Measurements from ENCODE around the gene S100A5.
"Not testable (repeated sequence)": the region's sequence is repeated elsewhere in the genome, so short reads cannot be mapped to it uniquely, and the experiment has no call there.

The S100A5 gene, protein sequence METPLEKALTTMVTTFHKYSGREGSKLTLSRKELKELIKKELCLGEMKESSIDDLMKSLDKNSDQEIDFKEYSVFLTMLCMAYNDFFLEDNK

DNA sequence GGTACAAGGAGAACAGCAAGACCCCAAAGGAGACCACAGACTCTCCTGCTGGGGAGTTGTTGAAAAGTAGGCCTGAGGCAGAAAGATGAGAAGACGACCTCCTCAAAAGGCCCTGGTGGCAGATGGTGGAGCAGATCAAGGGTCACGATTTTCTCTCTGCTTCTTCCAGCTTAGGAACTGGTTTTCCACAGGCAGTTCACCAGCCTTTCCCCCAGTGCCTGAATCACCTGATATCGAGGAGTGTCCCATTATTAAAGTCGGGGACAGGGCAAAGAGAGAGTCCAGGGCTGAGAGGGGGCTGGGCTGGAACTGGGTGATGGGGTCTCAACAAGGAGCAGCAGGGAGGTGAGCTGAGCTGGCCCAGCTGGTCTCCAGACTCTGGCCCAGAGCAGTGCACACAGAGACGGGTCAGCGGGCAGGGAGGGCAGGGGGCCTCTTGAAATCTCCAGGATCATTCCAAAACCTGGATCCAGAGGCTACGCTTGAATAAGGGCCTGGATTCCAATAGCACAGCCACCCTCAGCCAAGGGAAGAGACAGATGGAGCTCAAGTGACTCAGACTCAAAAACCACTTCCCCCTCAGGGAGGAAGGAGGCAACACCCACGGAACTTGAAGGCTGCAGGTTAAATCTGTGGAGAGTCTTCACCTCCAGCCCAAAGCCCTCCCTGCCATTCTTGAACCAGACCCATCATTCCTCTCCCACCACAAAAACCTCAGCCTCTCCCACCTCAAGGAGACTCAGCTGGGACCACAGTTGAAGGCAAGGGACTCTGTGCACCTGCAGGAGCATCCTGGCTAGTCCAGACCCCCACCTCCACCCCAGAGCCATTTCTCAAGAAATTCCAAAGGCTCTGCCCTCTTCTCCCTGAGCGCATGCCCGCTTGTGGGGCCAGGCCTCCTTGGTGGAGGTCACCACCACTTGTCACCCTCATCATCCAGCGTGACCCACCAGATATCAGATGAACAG lies at the start of gene S100A5:
S100A5 (minus strand) TSS at position 541 of the 968 bp plus-strand sequence. CDS start 743 bp downstream, outside the sequence.
- DNase-seq = peak; percentile 69

DNA sequence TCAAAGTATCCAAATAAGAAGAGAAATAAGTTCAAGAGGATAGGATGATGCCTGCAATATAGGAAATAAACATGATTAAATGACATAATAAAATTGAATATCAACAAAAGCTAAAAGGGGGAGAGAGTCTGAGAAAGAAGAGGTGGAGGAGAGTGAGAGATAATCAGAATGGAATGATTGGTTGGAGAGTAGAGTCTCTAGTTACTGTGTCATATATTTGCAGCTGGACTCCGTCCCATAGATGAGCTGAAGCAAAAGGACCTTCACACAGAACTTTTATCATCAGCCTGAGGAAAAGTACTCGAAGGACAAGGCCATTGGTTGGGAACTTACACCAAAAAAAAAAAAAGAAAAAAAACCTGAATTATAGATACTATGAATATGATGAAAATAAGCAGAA lies 47.7 kb upstream of the S100A5 start:
- DNase-seq = no peak

GRCh38 chr1:153588033-153588432 lies 47.3 kb upstream of the S100A5 start:
- not testable (repeated sequence) for DNase-seq

DNA sequence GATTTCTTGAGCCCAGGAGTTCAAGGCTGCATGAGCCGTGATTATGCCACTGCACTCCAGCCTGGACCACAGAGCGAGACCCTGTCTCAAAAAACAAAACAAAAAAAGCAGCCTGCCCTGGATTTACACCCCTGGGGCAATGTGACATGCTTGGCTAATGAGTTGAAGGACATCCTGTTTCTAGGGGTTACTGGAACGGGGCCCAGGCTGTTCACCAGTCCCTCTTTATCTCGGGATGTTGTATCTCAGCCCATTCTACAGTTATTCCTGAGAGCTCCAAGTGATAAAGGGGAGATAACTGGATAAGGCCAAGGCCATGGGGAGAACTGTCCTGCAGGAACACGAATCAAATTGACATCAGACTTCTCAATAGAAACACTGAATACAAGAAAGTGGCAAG lies 46.6 kb upstream of the S100A5 start:
- no peak for DNase-seq

- DNase-seq = no peak
Observed at GRCh38 chr1:153586347-153586746, 45.6 kb upstream of the S100A5 start.

GRCh38 chr1:153585006-153585405 lies 44.3 kb upstream of the S100A5 start:
- no peak for DNase-seq

DNA sequence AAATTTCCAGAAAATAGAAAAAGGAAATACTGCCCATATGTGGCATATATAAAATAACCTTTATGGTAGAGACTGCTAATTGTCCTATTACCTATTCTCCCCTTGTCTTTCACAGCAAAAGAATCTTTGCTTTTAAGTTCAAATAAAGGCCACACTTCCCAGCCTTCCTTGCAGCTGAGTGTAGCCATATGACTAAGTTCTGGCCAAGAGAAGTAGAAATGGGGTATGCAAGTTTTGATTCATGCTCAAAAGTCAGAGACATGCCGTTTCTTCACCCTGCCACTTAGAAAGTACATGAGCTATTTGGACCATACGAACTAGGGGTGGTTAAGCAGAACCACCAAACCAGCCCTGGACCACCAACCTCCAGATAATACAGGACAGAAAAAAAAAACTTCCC lies 43.2 kb upstream of the S100A5 start:
- DNase-seq = no peak

- not testable (repeated sequence) for DNase-seq
Observed at GRCh38 chr1:153583514-153583913, 42.8 kb upstream of the S100A5 start.

DNA sequence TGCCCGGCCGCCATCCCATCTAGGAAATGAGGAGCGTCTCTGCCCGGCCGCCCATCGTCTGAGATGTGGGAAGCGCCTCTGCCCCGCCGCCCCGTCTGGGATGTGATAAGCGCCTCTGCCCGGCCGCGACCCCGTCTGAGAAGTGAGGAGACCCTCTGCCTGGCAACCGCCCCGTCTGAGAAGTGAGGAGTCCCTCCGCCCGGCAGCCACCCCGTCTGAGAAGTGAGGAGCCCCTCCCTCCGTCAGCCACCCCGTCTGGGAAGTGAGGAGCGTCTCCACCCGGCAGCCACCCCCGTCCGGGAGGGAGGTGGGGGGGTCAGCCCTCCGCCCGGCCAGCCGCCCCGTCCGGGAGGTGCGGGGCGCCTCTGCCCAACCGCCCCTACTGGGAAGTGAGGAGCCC lies 42.1 kb upstream of the S100A5 start:
- not testable (repeated sequence) for DNase-seq

DNA sequence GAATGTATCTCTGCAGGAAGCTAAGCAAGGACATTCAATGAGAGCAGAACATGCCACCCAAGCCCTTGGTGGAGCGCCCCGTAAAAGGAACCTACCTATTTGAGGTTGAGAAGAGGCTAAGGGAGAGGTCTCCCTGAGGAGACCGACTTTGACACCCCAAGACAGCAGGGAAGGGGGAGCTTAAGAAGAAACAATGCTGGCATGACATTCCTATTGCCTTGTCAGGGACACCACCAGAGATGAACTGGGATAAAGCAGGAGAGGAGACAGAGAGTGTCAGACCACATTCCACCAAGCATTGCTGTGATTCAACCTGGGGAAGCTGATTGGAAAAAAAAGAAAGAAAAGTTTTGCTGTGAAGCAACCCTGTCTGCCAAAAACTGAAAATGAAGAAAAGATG lies 38.2 kb upstream of the S100A5 start:
- no peak for DNase-seq

- no peak for DNase-seq
Observed at GRCh38 chr1:153578490-153578889, 37.8 kb upstream of the S100A5 start.

GRCh38 chr1:153577624-153578051 lies 36.9 kb upstream of the S100A5 start:
- DNase-seq = peak; percentile 66

DNA sequence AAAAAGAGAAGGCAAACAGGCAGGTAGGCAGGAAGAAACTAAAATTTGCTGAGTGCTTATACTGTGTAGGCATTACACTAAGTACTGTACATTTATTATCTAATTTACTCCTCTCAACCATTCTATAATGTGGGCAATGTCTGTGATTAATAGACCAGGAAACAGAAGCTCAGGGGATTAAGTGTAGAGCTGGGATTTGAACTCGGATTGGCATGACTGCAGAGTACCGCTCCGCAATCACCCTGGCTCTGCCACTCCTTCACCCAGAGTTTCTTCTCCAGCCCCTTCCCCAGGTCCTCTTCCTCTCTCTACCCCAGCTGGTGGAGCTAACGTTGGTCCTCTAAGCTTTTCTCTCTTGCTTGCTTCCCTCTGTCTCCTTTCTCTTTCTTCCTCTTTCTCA lies 36.4 kb upstream of the S100A5 start:
- no peak for DNase-seq

DNA sequence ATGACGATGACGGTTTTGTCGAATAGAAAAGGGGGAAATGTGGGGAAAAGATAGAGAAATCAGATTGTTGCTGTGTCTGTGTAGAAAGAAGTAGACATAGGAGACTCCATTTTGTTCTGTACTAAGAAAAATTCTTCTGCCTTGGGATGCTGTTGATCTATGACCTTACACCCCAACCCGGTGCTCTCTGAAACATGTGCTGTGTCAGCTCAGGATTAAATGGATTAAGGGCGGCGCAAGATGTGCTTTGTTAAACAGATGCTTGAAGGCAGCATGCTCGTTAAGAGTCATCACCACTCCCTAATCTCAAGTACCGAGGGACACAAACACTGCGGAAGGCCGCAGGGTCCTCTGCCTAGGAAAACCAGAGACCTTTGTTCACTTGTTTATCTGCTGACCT lies 34.8 kb upstream of the S100A5 start:
- DNase-seq = not testable (repeated sequence)

DNA sequence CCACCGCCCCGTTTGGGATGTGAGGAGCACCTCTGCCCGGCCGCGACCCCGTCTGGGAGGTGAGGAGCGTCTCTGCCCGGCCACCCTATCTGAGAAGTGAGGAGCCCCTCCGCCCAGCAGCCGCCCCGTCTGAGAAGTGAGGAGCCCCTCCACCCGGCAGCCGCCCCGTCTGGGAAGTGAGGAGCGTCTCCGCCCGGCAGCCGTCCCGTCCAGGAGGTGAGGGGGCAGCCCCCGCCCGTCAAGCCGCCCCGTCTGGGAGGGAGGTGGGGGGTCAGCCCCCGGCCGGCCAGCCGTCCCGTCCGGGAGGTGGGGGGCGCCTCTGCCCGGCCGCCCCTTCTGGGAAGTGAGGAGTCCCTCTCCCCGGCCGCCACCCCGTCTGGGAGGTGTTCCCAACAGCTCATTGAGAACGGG lies 34.4 kb upstream of the S100A5 start:
- DNase-seq = not testable (repeated sequence)

- no peak for DNase-seq
Observed at GRCh38 chr1:153573351-153573750, 32.6 kb upstream of the S100A5 start.

- peak; percentile 87 for DNase-seq
Observed at GRCh38 chr1:153572569-153573015, 31.9 kb upstream of the S100A5 start.

GRCh38 chr1:153571706-153572105 lies 31.0 kb upstream of the S100A5 start:
- no peak for DNase-seq

DNA sequence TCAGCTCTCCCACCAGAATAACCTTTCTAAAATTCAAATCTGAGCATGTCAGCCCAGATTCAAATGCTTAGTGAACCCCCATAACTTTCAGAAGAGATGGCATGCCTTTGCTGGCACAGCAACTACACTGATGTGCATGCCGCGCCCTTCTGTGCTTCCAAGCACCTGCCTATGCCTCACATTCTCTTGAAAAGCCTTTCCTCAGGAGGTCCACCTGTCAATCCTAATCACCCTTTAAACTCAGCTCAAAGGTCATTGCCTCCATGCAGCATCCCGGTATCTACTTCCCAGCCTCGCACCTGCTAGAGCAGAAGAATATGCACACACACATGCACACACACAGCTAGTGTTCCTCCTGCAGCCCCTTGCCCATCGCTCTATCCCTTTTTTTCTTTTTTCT lies 30.1 kb upstream of the S100A5 start:
- no peak for DNase-seq

DNA sequence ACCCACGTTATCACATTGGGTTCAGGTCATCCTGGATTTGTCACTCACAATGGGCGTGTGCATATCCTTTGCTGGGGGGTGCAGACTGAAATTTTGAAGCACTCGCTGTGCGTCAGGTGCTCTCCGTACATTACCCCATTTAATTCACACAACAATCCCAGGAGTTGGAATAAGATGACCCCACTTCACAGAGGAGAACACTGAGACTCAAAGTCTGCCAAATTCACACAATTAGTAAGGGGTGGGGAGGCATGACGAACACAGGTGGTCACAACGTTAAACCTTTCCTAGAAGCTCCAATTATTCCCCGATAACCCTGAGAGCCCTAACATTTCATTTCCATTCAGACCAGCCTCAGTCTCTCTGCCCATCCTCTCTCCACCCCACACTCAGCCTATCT lies 28.7 kb upstream of the S100A5 start:
- no peak for DNase-seq

DNA sequence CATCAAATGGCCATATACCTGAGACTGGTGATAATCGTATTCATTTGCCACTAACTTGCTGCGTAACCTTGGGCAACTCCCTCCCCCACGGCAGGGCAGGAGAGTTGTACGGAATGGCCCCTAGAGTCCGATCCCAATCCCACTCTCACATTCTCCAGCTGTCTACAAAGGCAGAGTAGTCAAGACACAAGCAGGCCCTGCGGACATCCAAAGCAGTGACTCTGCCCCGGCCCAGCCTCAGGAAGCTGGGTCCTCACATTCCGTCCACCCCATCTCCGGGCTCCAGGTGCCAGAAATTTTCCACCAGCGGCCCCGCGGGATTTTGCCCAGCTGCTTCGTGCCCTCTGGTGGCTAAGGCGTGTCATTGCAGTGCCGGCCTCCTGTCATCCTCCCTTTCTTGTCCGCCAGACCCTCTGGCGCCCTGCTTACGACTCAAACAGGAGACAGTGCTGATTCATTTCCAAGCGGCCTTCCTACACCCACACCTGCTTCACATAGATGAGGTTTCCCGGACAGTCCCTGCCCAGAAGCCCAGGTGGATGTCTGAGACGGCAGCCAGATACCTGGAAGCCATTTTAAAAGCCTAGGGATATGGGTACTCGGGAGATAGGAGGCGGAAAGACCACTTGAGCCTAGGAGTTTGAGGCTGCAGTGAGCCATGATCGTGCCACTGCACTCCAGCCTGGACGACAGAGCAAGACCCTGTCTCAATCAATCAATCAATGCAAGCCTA lies 27.8 kb upstream of the S100A5 start:
- peak; percentile 92 for DNase-seq

- DNase-seq = no peak
Observed at GRCh38 chr1:153567621-153568366, 27.1 kb upstream of the S100A5 start.

All from hematopoietic multipotent progenitor cell treated with erythropoietin and hydrocortisone succinate and interleukin-3 and kit ligand, for 6 days (in vitro differentiated cells).